NCI-H2227 (cell line): Measurements from ENCODE around the gene ERVH48-1.
A peak's percentile ranks its signal among the peaks of the same experiment; 100 is the strongest.
"Not testable (repeated sequence)": the region's sequence is repeated elsewhere in the genome, so short reads cannot be mapped to it uniquely, and the experiment has no call there.

Source experiments
- DNase-seq: peaks from one replicate; lab custom pipeline; 2025; ENCODE audit not compliant: unreplicated experiment; lab: John Stamatoyannopoulos, UW

Gene ERVH48-1

GRCh38 chr21:42908484-42908883 lies 16.9 kb downstream of the ERVH48-1 start:
- not testable (repeated sequence) for DNase-seq

- no peak for DNase-seq
Observed at GRCh38 chr21:42906233-42906632, 19.2 kb downstream of the ERVH48-1 start.

- DNase-seq = no peak
Observed at GRCh38 chr21:42905195-42905594, 20.2 kb downstream of the ERVH48-1 start.

GRCh38 chr21:42903817-42904216 lies 21.6 kb downstream of the ERVH48-1 start:
- DNase-seq = no peak

GRCh38 chr21:42900446-42900845 lies 25.0 kb downstream of the ERVH48-1 start:
- no peak for DNase-seq

- peak; percentile 100 for DNase-seq
Observed at GRCh38 chr21:42892931-42893755, 32.3 kb downstream of the ERVH48-1 start, which contains the start of gene NDUFV3. NDUFV3 (plus strand) TSS chr21:42893309; CDS start chr21:42893334, 25 bp downstream.

- no peak for DNase-seq
Observed at GRCh38 chr21:42892582-42892930, 32.9 kb downstream of the ERVH48-1 start.

- DNase-seq = no peak
Observed at GRCh38 chr21:42887326-42887725, 38.1 kb downstream of the ERVH48-1 start.

GRCh38 chr21:42883921-42884320 lies 41.5 kb downstream of the ERVH48-1 start:
- no peak for DNase-seq

- no peak for DNase-seq
Observed at GRCh38 chr21:42880352-42880751, 45.1 kb downstream of the ERVH48-1 start.

- peak; percentile 99 for DNase-seq
Observed at GRCh38 chr21:42878993-42879787, 46.2 kb downstream of the ERVH48-1 start, which contains the start of gene WDR4. WDR4 (minus strand) TSS chr21:42879539; CDS start chr21:42879495, 44 bp downstream.

- DNase-seq = no peak
Observed at GRCh38 chr21:42878678-42878992, 46.8 kb downstream of the ERVH48-1 start.

GRCh38 chr21:42875811-42876210 lies 49.6 kb downstream of the ERVH48-1 start:
- not testable (repeated sequence) for DNase-seq

- no peak for DNase-seq
Observed at GRCh38 chr21:42873096-42873495, 52.3 kb downstream of the ERVH48-1 start.

- no peak for DNase-seq
Observed at GRCh38 chr21:42868196-42868595, 57.2 kb downstream of the ERVH48-1 start.
